Mesodermal cell (in vitro differentiated cells): ENCODE results near the gene PLCXD3.
"Not testable (repeated sequence)": the region's sequence is repeated elsewhere in the genome, so short reads cannot be mapped to it uniquely, and the experiment has no call there.

ENCODE experiments used
- H3K27ac ChIP-seq: 2 replicates; pipeline ENCODE4 v1.7.0; 2013; ENCODE audit warnings: mild to moderate bottlenecking, low read depth, low read length, moderate library complexity; ENCODE audit not compliant: severe bottlenecking
- H3K36me3 ChIP-seq: 2 replicates; pipeline ENCODE4 v1.7.1; 2013; ENCODE audit warnings: mild to moderate bottlenecking, low read length, moderate library complexity; ENCODE audit not compliant: control insufficient read depth, insufficient read depth
- H3K4me1 ChIP-seq: one replicate; pipeline ENCODE4 v1.7.1; 2013; ENCODE audit warnings: mild to moderate bottlenecking, low read length; ENCODE audit not compliant: insufficient read depth, control insufficient read depth, poor library complexity, severe bottlenecking
- H3K4me3 ChIP-seq: 2 replicates; pipeline ENCODE4 v1.7.0; 2013; ENCODE audit warnings: low read length, control low read depth, mild to moderate bottlenecking; ENCODE audit not compliant: insufficient read depth, poor library complexity, severe bottlenecking; ENCODE audit errors: extremely low read depth
- H3K9me3 ChIP-seq: 2 replicates; pipeline ENCODE4 v1.7.1; 2013; ENCODE audit warnings: mild to moderate bottlenecking, low read length, moderate library complexity; ENCODE audit not compliant: control insufficient read depth
- WGBS, 2 experiments: methylation state at CpG; one replicate each; pipeline ENCODE4 v1.1.5; 2013; ENCODE audit warnings: missing lambda C conversion rate in 2 of 2; ENCODE audit not compliant: insufficient coverage in 2 of 2; 5-methylcytosine and 5-hydroxymethylcytosine counted together

PLCXD3 gene

DNA sequence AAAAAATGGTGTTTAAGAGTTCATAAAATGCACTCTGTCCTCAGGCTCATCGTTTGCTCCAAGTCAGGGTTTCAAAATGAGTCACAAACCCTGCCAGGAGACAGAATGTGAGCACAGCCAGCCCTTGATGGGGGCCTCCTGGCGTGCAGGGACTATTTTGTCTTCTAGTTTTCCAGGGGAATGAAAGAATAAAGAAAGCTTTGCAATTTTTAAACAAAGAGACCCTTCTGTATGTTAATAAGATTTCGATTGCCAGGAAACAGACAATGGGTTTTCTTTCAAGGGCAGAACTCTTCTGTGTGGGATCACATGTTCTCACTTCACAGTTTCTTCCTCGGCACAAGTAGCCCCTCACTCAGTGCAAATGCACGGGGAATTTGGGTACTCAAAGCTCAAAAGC lies 175.6 kb downstream of the PLCXD3 start:
- 35 to 42% methylated on average over 4 of the region's 5 CpGs for WGBS, 2 experiments
- Histone ChIP-seq H3K27ac (peak overlapping the region; percentile 49), H3K4me1 (peaks cover 12% of the 10 kb centered on the region), H3K9me3 (no peaks in the 10 kb centered on the region), H3K4me3 (no peak overlapping the region), H3K36me3 (no peaks in the 10 kb centered on the region)

DNA sequence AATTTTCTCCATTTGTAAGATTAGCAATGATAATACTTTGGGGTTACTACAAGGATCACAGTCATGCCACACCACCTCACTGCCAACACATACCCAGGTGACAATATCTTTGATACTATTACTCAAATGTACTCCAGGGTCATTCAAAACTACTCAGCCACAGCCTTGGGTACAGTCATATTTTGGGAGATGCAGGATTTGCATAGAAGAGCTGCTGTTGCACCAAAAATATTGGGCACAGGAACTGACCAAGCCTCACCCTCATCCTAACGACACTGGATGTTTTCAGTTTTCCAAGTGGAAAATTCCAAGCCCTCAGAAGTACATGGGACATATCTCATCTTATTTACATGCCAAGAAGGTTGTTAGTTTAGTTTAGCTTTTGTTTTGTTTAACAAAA lies 176.2 kb downstream of the PLCXD3 start:
- peaks cover 12% of the 10 kb centered on the region for H3K4me1 ChIP-seq
- WGBS, 2 experiments = no CpG with 5 or more reads among the region's 1 CpG
- H3K27ac ChIP-seq = peak overlapping the region; percentile 49
- no peak overlapping the region for H3K4me3 ChIP-seq
- H3K36me3 ChIP-seq = no peaks in the 10 kb centered on the region
- H3K9me3 ChIP-seq = no peaks in the 10 kb centered on the region

DNA sequence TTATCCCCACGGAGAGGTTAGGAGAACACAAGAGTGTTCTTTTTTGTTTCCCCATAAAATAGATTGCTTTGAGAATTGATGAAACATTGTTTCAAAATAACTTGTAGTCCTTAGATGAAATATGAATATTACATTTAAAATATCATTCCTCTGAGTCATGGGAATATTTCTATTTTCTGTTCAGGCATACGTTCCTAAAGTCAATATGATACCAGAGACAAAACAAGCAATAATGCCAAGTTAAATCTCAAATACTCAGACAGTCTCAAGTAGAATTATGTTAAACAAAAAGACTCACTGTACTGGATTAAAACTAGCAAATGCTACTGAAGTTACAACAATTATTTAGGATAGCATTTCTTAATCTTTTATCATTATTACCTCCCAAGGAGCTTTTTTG lies 185.3 kb downstream of the PLCXD3 start:
- WGBS, 2 experiments = no CpG with 5 or more reads among the region's 2 CpGs
- no peaks in the 10 kb centered on the region for H3K9me3 ChIP-seq
- no peaks in the 10 kb centered on the region for H3K36me3 ChIP-seq
- H3K4me3 ChIP-seq = no peak overlapping the region
- peaks cover 9% of the 10 kb centered on the region for H3K4me1 ChIP-seq
- no peak overlapping the region for H3K27ac ChIP-seq

- not testable (repeated sequence) for H3K27ac ChIP-seq, H3K4me3 ChIP-seq, H3K4me1 ChIP-seq, H3K9me3 ChIP-seq, H3K36me3 ChIP-seq
- WGBS, 2 experiments = no CpG with 5 or more reads among the region's 3 CpGs
These were observed 187.6 kb downstream of the PLCXD3 start for GRCh38 chr5:41322826-41323225.

DNA sequence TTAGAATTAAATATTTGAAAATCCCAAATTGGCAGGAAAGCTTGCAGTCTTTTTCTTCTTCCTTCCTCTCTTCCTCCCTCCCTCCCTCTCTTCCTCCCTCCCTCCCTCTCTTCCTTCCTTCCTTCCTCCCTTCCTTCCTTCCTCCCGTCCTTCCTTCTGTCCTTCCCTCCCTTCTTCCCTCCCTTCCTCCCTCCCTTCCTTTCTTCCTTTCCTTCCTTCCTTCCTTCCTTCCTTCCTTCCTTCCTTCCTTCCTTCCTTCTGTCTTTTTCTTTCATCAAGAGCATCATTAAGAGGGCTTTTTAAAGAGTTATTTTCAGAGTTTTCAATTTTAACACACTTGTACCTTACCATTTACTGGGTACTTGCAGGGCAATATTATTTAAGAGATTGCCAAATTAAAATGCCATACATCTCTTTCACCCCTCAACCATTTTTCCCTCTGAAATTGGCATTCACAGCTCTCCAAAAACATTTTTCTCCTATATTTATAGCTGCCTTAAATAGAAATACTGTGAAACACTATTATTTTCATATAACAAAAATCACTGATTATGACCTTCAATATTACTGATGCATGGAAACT lies 197.8 kb downstream of the PLCXD3 start:
- Histone ChIP-seq H3K4me1 (no peaks in the 10 kb centered on the region), H3K27ac (no peak overlapping the region), H3K36me3 (no peaks in the 10 kb centered on the region), H3K4me3 (no peak overlapping the region), H3K9me3 (no peaks in the 10 kb centered on the region)
- WGBS, 2 experiments = 100% methylated on average over 1 of the region's 1 CpG

DNA sequence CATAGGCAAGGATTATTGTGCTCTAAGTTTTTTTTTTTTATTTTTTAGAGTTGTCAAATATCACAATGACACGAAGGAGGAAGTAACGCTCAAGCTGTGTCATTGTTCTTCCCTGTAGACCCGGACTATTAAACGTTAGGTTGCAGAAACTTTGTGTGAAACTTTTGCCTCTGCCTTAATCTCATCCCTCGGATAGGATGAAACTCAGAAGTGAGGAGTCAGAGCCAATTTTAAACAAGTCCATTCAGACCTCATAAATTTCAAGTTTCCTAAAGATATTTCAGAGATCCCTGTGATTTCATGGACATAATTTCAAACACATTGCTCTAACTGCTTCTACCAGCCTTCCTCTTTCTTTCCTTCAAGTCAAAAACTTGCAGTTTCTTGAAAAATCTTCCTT lies 198.3 kb downstream of the PLCXD3 start:
- Histone ChIP-seq H3K27ac (no peak overlapping the region), H3K36me3 (no peaks in the 10 kb centered on the region), H3K4me3 (no peak overlapping the region), H3K4me1 (no peaks in the 10 kb centered on the region), H3K9me3 (no peaks in the 10 kb centered on the region)
- 91% methylated on average over 5 of the region's 5 CpGs for WGBS, 2 experiments

GRCh38 chr5:41309275-41309674 lies 201.1 kb downstream of the PLCXD3 start:
- H3K4me1 ChIP-seq = no peaks in the 10 kb centered on the region
- H3K27ac ChIP-seq = no peak overlapping the region
- no CpG with 5 or more reads among the region's 2 CpGs for WGBS, 2 experiments
- no peak overlapping the region for H3K4me3 ChIP-seq
- H3K9me3 ChIP-seq = no peaks in the 10 kb centered on the region
- H3K36me3 ChIP-seq = no peaks in the 10 kb centered on the region

DNA sequence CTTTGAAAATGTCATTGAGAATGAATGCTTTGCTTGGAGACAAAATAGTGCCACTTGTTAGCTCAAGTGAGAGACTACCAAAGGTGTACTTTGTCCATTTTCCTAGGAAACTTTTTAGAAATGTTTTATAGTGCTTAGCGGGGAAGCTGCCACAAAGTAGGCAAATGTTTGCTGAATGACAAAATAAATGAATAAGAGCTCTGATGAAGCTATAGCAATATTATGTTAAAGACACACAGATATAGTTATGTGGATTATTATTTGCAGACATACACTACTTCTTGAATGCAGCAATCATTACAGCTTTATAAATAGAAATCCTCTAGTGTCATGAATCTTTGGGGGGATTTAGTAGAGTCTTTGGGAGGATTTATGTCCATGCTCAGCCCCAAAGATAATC lies 204.4 kb downstream of the PLCXD3 start:
- no peak overlapping the region for H3K4me3 ChIP-seq
- whole genome bisulfite sequencing, 2 experiments = 100% methylated on average over 1 of the region's 1 CpG; no CpG with 5 or more reads in 1 of the 2 experiments
- no peak overlapping the region for H3K27ac ChIP-seq
- H3K9me3 ChIP-seq = no peaks in the 10 kb centered on the region
- no peaks in the 10 kb centered on the region for H3K36me3 ChIP-seq
- H3K4me1 ChIP-seq = no peaks in the 10 kb centered on the region

DNA sequence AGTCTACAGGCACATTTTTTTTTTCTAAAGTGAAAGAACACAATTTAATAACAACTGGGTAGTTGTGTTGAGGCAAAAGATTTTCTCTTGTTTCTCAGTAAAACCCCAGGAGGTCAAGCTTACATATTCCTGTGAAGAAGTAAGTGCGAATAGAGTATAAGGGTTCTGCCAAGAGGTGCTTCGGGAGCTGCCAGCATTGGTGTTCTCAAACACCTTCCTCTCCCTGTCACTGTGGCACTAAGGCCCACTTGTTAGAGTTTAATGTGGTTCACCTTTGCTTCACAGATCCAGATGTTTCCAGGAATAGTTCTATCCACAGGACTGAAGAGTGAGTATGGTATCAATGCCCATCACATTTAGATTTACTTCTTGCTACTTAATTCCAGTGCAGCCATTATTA lies 205.3 kb downstream of the PLCXD3 start:
- H3K4me1 ChIP-seq = no peaks in the 10 kb centered on the region
- no peak overlapping the region for H3K27ac ChIP-seq
- no peaks in the 10 kb centered on the region for H3K36me3 ChIP-seq
- no peak overlapping the region for H3K4me3 ChIP-seq
- 80 to 92% methylated on average over 1 to 2 of the region's 2 CpGs for WGBS, 2 experiments
- no peaks in the 10 kb centered on the region for H3K9me3 ChIP-seq

GRCh38 chr5:41296066-41296465 lies 214.3 kb downstream of the PLCXD3 start:
- no peaks in the 10 kb centered on the region for H3K4me1 ChIP-seq
- no peaks in the 10 kb centered on the region for H3K36me3 ChIP-seq
- no peaks in the 10 kb centered on the region for H3K9me3 ChIP-seq
- no peak overlapping the region for H3K4me3 ChIP-seq
- no peak overlapping the region for H3K27ac ChIP-seq
- no CpG with 5 or more reads among the region's 1 CpG for WGBS, 2 experiments

DNA sequence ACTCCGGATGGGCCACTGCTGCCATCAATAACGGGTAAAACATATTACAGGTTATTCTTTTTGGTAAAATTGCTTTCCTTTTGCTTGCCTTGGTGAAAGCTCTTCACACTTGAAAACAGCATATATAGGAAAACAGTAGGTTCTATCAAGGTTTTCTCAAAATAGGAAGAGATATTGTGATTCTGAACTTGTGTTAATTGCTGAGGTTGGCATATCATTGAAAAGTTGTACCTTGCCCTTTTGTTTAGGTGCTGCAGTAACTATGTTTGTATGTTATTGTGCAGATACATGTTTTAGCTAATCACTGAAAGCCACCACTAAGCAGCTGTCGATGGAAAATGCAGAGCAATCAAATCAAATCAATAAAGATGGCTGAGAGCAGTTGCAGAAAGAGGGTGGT lies 219.1 kb downstream of the PLCXD3 start:
- Histone ChIP-seq H3K4me1 (no peaks in the 10 kb centered on the region), H3K9me3 (no peaks in the 10 kb centered on the region), H3K4me3 (no peak overlapping the region), H3K36me3 (no peaks in the 10 kb centered on the region), H3K27ac (no peak overlapping the region)
- 70 to 90% methylated on average over 2 to 3 of the region's 3 CpGs for WGBS, 2 experiments
